KMS-11 (cell line): Measurements from ENCODE around the gene TMEM119.

Experiments
- H2AFZ ChIP-seq: fragments of 200-600 bp; sonication (generic); 2 replicates; pipeline ENCODE4 v1.6.1; 2016; ENCODE audit warnings: antibody characterized with exemption, mixed run types, low read depth
- H3K27ac ChIP-seq: fragments of 200-600 bp; sonication (generic); 2 replicates; pipeline ENCODE4 v1.6.1; 2016; ENCODE audit warnings: mild to moderate bottlenecking, mixed run types
- H3K27me3 ChIP-seq: fragments of 200-600 bp; sonication (generic); 2 replicates; pipeline ENCODE4 v1.6.1; 2017; ENCODE audit warnings: mild to moderate bottlenecking, low read depth, mixed run types, moderate library complexity; ENCODE audit not compliant: insufficient read depth
- H3K36me3 ChIP-seq: fragments of 200-600 bp; sonication (generic); 2 replicates; pipeline ENCODE4 v1.6.1; 2017; ENCODE audit warnings: mild to moderate bottlenecking, mixed run types; ENCODE audit not compliant: insufficient read depth
- H3K4me1 ChIP-seq: fragments of 200-600 bp; sonication (generic); 2 replicates; pipeline ENCODE4 v1.6.1; 2016; ENCODE audit warnings: mild to moderate bottlenecking, low read depth, mixed run types; ENCODE audit not compliant: poor library complexity, severe bottlenecking
- H3K4me2 ChIP-seq: fragments of 200-600 bp; sonication (generic); 2 replicates; pipeline ENCODE4 v1.7.0; 2016; ENCODE audit warnings: mild to moderate bottlenecking, mixed run types
- H3K4me3 ChIP-seq: fragments of 200-600 bp; sonication (generic); IDR thresholded peaks from 2 replicates; pipeline ENCODE4 v1.6.1; 2017; ENCODE audit warnings: low read depth, low read length, mixed read lengths; ENCODE audit not compliant: insufficient read depth
- H3K79me2 ChIP-seq: fragments of 200-600 bp; sonication (generic); 2 replicates; pipeline ENCODE4 v1.6.1; 2016; ENCODE audit warnings: low read depth, mixed run types; ENCODE audit not compliant: insufficient read depth
- H3K9ac ChIP-seq: fragments of 200-600 bp; sonication (generic); 2 replicates; pipeline ENCODE4 v1.6.1; 2016; ENCODE audit warnings: mild to moderate bottlenecking, mixed run types
- H4K20me1 ChIP-seq: fragments of 200-600 bp; sonication (generic); 2 replicates; pipeline ENCODE4 v1.6.1; 2016; ENCODE audit warnings: mild to moderate bottlenecking, mixed run types; ENCODE audit not compliant: insufficient read depth
- TF ChIP-seq, protein P1 (sequence below): fragments of 200-600 bp; sonication (generic); conservative IDR thresholded peaks from 2 replicates; pipeline ENCODE4 v1.6.1; 2017; ENCODE audit warnings: low read depth, mild to moderate bottlenecking, antibody characterized with exemption, low read length, moderate library complexity, mixed read lengths

Gene TMEM119

DNA sequence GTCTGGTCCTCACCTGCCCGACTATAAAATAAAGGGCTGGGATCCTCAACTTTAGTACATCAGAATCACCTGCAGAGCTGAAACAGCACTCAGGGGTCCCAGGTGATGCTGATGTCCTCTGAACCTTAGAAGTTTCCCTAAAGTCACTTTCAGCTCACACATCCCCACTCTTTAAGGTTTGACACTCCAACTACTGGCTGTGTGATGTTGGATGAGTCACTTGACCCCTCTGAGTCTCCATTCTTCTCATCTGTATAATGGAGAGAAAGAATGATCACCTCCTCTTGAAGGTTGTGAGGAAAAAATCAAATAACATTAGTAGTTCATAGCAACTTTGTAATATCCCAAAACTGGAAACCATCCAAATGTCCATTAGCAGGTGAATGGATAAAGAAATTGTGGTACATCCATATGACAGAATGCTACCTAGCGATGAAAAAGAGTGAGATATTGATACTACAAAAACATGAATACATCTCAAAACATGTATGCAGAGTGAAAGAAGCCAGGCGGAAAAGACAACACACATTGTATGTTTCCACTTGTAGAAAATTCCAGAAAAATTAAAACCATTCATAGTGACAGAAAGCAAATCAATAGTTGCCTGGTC is 13.3 kb downstream of the TMEM119 start:
- Histone ChIP-seq H2AFZ (no peak overlapping the region), H3K9ac (no peak overlapping the region), H3K27me3 (no peaks in the 10 kb centered on the region), H3K4me1 (peaks cover 18% of the 10 kb centered on the region), H3K79me2 (no peaks in the 10 kb centered on the region), H3K4me2 (no peak overlapping the region), H3K4me3 (no peak overlapping the region), H3K27ac (no peak overlapping the region), H4K20me1 (no peaks in the 10 kb centered on the region), H3K36me3 (no peaks in the 10 kb centered on the region)
- TF ChIP-seq, protein P1, sequence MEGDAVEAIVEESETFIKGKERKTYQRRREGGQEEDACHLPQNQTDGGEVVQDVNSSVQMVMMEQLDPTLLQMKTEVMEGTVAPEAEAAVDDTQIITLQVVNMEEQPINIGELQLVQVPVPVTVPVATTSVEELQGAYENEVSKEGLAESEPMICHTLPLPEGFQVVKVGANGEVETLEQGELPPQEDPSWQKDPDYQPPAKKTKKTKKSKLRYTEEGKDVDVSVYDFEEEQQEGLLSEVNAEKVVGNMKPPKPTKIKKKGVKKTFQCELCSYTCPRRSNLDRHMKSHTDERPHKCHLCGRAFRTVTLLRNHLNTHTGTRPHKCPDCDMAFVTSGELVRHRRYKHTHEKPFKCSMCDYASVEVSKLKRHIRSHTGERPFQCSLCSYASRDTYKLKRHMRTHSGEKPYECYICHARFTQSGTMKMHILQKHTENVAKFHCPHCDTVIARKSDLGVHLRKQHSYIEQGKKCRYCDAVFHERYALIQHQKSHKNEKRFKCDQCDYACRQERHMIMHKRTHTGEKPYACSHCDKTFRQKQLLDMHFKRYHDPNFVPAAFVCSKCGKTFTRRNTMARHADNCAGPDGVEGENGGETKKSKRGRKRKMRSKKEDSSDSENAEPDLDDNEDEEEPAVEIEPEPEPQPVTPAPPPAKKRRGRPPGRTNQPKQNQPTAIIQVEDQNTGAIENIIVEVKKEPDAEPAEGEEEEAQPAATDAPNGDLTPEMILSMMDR, result no peak

DNA sequence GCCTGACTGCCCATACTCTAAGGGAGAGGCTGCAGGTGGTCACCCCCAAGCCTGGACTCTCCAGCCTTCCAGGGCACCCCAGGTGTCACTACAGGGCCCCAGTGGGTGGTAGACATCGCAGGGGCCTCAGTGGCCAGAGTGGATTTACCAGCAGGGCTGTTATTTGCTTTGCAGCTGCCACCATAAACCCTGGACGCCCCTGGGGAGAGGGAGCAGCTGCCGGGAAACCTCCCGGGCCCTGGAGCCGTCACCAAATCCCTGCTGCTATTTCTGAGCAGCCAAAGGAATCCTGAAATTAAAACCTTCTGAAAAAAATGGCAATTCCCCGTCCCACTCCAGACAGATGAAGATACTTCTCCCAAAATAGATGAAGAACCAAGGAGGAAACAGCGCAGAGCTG is 13.9 kb downstream of the TMEM119 start:
- Histone ChIP-seq H3K9ac (no peak overlapping the region), H4K20me1 (no peaks in the 10 kb centered on the region), H3K4me3 (no peak overlapping the region), H3K27me3 (no peaks in the 10 kb centered on the region), H3K4me1 (peaks cover 15% of the 10 kb centered on the region), H3K27ac (no peak overlapping the region), H3K4me2 (no peak overlapping the region), H3K79me2 (no peaks in the 10 kb centered on the region), H3K36me3 (no peaks in the 10 kb centered on the region), H2AFZ (no peak overlapping the region)
- TF ChIP-seq, protein P1, result no peak

DNA sequence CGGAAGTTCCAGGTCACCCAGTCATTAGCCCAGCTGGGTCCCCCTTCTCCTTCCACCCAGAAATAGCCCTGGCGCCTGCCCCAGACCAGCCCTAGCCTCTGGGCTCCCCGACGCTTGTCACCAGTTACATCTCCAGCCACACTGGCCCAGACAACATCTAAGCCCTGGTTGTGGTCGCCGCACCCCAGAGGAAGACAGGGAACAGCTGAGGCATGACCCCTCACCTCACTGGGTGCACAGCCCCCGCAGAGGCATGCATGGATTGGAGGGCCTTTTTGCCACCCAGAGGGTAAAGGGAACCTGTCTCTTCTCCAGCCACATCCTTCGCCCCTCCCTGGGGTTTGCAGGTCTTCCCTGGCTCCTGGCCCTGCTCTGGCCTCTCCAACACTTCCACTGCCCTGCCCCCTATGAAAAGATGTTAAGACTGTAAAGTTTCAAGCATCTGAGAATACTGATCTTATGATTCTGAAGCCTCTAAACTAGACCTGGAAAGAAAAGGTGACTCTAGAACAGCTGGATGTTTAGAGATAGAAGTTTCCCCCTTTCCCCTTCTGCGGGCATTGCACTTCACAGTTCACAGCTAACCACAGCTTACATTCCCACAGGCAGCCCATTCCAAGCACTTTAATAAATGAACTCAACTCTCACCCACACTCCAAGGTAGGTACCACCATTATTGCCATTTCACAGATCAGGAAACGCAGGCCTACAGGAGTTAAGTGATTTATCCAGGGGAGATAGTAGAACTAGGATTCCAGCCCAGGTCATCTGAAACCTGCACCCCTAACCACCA is 14.7 kb downstream of the TMEM119 start:
- Histone ChIP-seq H3K27ac (no peak overlapping the region), H3K36me3 (no peaks in the 10 kb centered on the region), H3K9ac (no peak overlapping the region)

DNA sequence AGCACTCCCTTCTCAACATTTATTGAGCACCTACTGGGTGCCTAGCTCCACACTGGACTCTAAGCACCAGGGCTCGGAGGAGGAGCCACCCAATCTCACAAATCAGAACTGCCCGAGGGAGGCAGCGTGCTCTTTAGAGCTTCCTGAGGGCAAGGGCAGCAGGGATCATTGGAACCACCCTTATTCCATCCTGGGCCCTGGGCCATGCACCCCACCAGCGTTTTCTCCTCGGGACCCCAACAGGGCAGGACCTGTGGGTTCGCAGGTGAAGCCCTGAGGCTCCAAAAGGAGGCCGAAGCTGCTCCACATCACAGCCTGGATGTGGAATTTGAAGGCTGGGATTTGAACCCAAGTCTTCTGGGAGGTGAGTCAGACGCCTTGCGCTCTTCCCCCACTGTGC is 15.4 kb downstream of the TMEM119 start:
- H3K4me2 ChIP-seq, result no peak overlapping the region
- H3K4me1 ChIP-seq, result peaks cover 13% of the 10 kb centered on the region
- no peaks in the 10 kb centered on the region for H4K20me1 ChIP-seq
- no peak overlapping the region for H3K4me3 ChIP-seq
- H2AFZ ChIP-seq, result no peak overlapping the region
- no peak overlapping the region for H3K9ac ChIP-seq
- no peaks in the 10 kb centered on the region for H3K79me2 ChIP-seq
- no peak overlapping the region for H3K27ac ChIP-seq
- TF ChIP-seq, protein P1, result no peak
- H3K36me3 ChIP-seq, result no peaks in the 10 kb centered on the region
- H3K27me3 ChIP-seq, result no peaks in the 10 kb centered on the region

More for the DNA sequence above, 14.7 kb downstream of the TMEM119 start:
- TF ChIP-seq, protein P1, result no peak
- no peak overlapping the region for H3K4me2 ChIP-seq
- H2AFZ ChIP-seq, result no peak overlapping the region
- no peak overlapping the region for H3K4me3 ChIP-seq
- H3K27me3 ChIP-seq, result no peaks in the 10 kb centered on the region
- H4K20me1 ChIP-seq, result no peaks in the 10 kb centered on the region
- no peaks in the 10 kb centered on the region for H3K79me2 ChIP-seq
- peaks cover 11% of the 10 kb centered on the region for H3K4me1 ChIP-seq
